ENCODE results near the gene OSBPL10.

OSBPL10 gene

GRCh38 chr3:31667582-31667981, 313.5 kb downstream of the OSBPL10 start:
- no peak for DNase-seq (ENCODE audit: low read depth in 2 of 2)

- no peak for DNase-seq (ENCODE audit: low read depth in 2 of 2)
Measured at GRCh38 chr3:31664031-31664430, 317.0 kb downstream of the OSBPL10 start.

GRCh38 chr3:31661993-31662670, 318.9 kb downstream of the OSBPL10 start:
- no peak for DNase-seq (ENCODE audit: low read depth in 2 of 2)

GRCh38 chr3:31661286-31661685, 319.8 kb downstream of the OSBPL10 start:
- no peak for DNase-seq (ENCODE audit: low read depth in 2 of 2)

- no peak for DNase-seq (ENCODE audit: low read depth in 2 of 2)
Measured at GRCh38 chr3:31659246-31659645, 321.8 kb downstream of the OSBPL10 start.

- no peak for DNase-seq (ENCODE audit: low read depth in 2 of 2)
Measured at GRCh38 chr3:31654998-31655397, 326.1 kb downstream of the OSBPL10 start.

GRCh38 chr3:31653464-31653863, 327.6 kb downstream of the OSBPL10 start:
- no peak for DNase-seq (ENCODE audit: low read depth in 2 of 2)

- DNase-seq (ENCODE audit: low read depth in 2 of 2) = no peak
Measured at GRCh38 chr3:31652296-31652695, 328.8 kb downstream of the OSBPL10 start.

- no peak for DNase-seq (ENCODE audit: low read depth in 2 of 2)
Measured at GRCh38 chr3:31648286-31648968, 332.6 kb downstream of the OSBPL10 start.

- DNase-seq (ENCODE audit: low read depth in 2 of 2) = no peak
Measured at GRCh38 chr3:31645256-31645655, 335.8 kb downstream of the OSBPL10 start.

GRCh38 chr3:31639828-31640227, 341.2 kb downstream of the OSBPL10 start:
- DNase-seq (ENCODE audit: low read depth in 2 of 2) = no peak

- DNase-seq (ENCODE audit: low read depth in 2 of 2) = no peak
Measured at GRCh38 chr3:31636694-31637442, 344.2 kb downstream of the OSBPL10 start.

GRCh38 chr3:31636049-31636448, 345.0 kb downstream of the OSBPL10 start:
- DNase-seq (ENCODE audit: low read depth in 2 of 2) = no peak

- no peak for DNase-seq (ENCODE audit: low read depth in 2 of 2)
Measured at GRCh38 chr3:31635545-31635944, 345.5 kb downstream of the OSBPL10 start.

GRCh38 chr3:31634476-31634875, 346.6 kb downstream of the OSBPL10 start:
- no peak for DNase-seq (ENCODE audit: low read depth in 2 of 2)

- DNase-seq (ENCODE audit: low read depth in 2 of 2) = no peak
Measured at GRCh38 chr3:31629054-31629453, 352.0 kb downstream of the OSBPL10 start.

- DNase-seq (ENCODE audit: low read depth in 2 of 2) = no peak
Measured at GRCh38 chr3:31625358-31625757, 355.7 kb downstream of the OSBPL10 start.

GRCh38 chr3:31624083-31624709, 356.9 kb downstream of the OSBPL10 start:
- no peak for DNase-seq (ENCODE audit: low read depth in 2 of 2)

- DNase-seq (ENCODE audit: low read depth in 2 of 2) = no peak
Measured at GRCh38 chr3:31622636-31623288, 358.3 kb downstream of the OSBPL10 start.

GRCh38 chr3:31621314-31621713, 359.7 kb downstream of the OSBPL10 start:
- no peak for DNase-seq (ENCODE audit: low read depth in 2 of 2)

GRCh38 chr3:31620656-31621055, 360.4 kb downstream of the OSBPL10 start:
- no peak for DNase-seq (ENCODE audit: low read depth in 2 of 2)

GRCh38 chr3:31616711-31617110, 364.4 kb downstream of the OSBPL10 start:
- DNase-seq (ENCODE audit: low read depth in 2 of 2) = no peak
